OCI-LY3 (cell line): Measurements from ENCODE around the gene TNFRSF18.

Source experiments
- H2AFZ ChIP-seq: fragments of 200-600, 300-600 bp; shearing (Covaris generic); 2 replicates; pipeline ENCODE4 v1.6.0; 2014; ENCODE audit warnings: antibody characterized with exemption, low read depth, low read length
- H3K27ac ChIP-seq: fragments of 200-600, 300-600 bp; sonication (generic); 2 replicates; pipeline ENCODE4 v1.5.1; 2014; ENCODE audit warnings: mild to moderate bottlenecking, low read length, moderate library complexity, mixed read lengths
- H3K27me3 ChIP-seq: fragments of 200-600, 300-600 bp; sonication (generic); 2 replicates; pipeline ENCODE4 v1.6.1; 2014; ENCODE audit warnings: low read depth, low read length, mixed read lengths
- H3K36me3 ChIP-seq: fragments of 200-600, 300-600 bp; sonication (generic); replicated peaks from 2 replicates; pipeline ENCODE3; 2014; ENCODE audit warnings: low read depth, low read length, mixed read lengths
- H3K4me1 ChIP-seq: fragments of 300-600, 200-600 bp; sonication (generic); 2 replicates; pipeline ENCODE4 v1.6.1; 2014; ENCODE audit warnings: low read length, mixed read lengths
- H3K4me2 ChIP-seq: fragments of 200-600, 300-600 bp; sonication (generic); 2 replicates; pipeline ENCODE4 v1.6.1; 2014; ENCODE audit warnings: low read length, mixed read lengths
- H3K4me3 ChIP-seq: fragments of 300-600, 200-600 bp; sonication (generic); 2 replicates; pipeline ENCODE4 v1.5.1; 2014; ENCODE audit warnings: antibody characterized with exemption, mild to moderate bottlenecking, low read length, moderate library complexity
- H3K79me2 ChIP-seq: fragments of 300-600, 200-600 bp; shearing (Covaris generic); 2 replicates; pipeline ENCODE4 v1.6.1; 2014; ENCODE audit warnings: mild to moderate bottlenecking, low read length, mixed read lengths
- H3K9ac ChIP-seq: fragments of 300-600, 200-600 bp; shearing (Covaris generic); 2 replicates; pipeline ENCODE4 v1.6.0; 2014; ENCODE audit warnings: mild to moderate bottlenecking, low read length, moderate library complexity
- H3K9me3 ChIP-seq: fragments of 200-600, 300-600 bp; shearing (Covaris generic); 2 replicates; pipeline ENCODE4 v1.6.1; 2014; ENCODE audit warnings: low read length, mixed read lengths; ENCODE audit not compliant: insufficient read depth
- H4K20me1 ChIP-seq: fragments of 200-600, 300-600 bp; sonication (generic); 2 replicates; pipeline ENCODE4 v1.6.1; 2016; ENCODE audit warnings: low read length, mixed read lengths; ENCODE audit not compliant: insufficient read depth
- EZH2phosphoT487 ChIP-seq: fragments of 200-600 bp; shearing (Covaris generic); IDR thresholded peaks from 2 replicates; pipeline ENCODE4 v1.6.1; 2018; ENCODE audit warnings: antibody characterized with exemption, mixed run types, low read depth
- TF ChIP-seq, protein P1 (sequence below): fragments of 200-600, 300-600 bp; sonication (generic); IDR thresholded peaks from 2 replicates; pipeline ENCODE4 v1.5.1; 2014; ENCODE audit warnings: antibody characterized with exemption, low read length, low read depth

Gene TNFRSF18

GRCh38 chr1:1245178-1245816, 38.9 kb upstream of the TNFRSF18 start:
- Histone ChIP-seq H3K9me3 (no peaks in the 10 kb centered on the region), H3K4me2 (no peak overlapping the region), H3K27ac (no peak overlapping the region), H2AFZ (no peak overlapping the region), H3K9ac (no peak overlapping the region), H3K4me1 (peaks cover 7% of the 10 kb centered on the region), H3K36me3 (no peaks in the 10 kb centered on the region), H4K20me1 (no peaks in the 10 kb centered on the region), H3K79me2 (no peaks in the 10 kb centered on the region), H3K4me3 (no peak overlapping the region), H3K27me3 (no peaks in the 10 kb centered on the region)
- TF ChIP-seq, protein P1, sequence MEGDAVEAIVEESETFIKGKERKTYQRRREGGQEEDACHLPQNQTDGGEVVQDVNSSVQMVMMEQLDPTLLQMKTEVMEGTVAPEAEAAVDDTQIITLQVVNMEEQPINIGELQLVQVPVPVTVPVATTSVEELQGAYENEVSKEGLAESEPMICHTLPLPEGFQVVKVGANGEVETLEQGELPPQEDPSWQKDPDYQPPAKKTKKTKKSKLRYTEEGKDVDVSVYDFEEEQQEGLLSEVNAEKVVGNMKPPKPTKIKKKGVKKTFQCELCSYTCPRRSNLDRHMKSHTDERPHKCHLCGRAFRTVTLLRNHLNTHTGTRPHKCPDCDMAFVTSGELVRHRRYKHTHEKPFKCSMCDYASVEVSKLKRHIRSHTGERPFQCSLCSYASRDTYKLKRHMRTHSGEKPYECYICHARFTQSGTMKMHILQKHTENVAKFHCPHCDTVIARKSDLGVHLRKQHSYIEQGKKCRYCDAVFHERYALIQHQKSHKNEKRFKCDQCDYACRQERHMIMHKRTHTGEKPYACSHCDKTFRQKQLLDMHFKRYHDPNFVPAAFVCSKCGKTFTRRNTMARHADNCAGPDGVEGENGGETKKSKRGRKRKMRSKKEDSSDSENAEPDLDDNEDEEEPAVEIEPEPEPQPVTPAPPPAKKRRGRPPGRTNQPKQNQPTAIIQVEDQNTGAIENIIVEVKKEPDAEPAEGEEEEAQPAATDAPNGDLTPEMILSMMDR = no peak
- TF ChIP-seq EZH2phosphoT487 = no peak

- no peaks in the 10 kb centered on the region for H3K9me3 ChIP-seq
- H3K79me2 ChIP-seq = no peaks in the 10 kb centered on the region
- 0 out of 2 replicates have a peak, but pooled peaks cover 3% of the 10 kb centered on the region for H3K27me3 ChIP-seq
- no peak overlapping the region for H3K4me2 ChIP-seq
- no peak overlapping the region for H3K9ac ChIP-seq
- no peak overlapping the region for H3K27ac ChIP-seq
- no peaks in the 10 kb centered on the region for H3K4me1 ChIP-seq
- no peak overlapping the region for H3K4me3 ChIP-seq
- no peaks in the 10 kb centered on the region for H4K20me1 ChIP-seq
- H2AFZ ChIP-seq = no peak overlapping the region
- no peak for TF ChIP-seq EZH2phosphoT487
- TF ChIP-seq, protein P1 = no peak
- no peaks in the 10 kb centered on the region for H3K36me3 ChIP-seq
Observed at GRCh38 chr1:1244192-1244811, 37.9 kb upstream of the TNFRSF18 start.

- no peak overlapping the region for H2AFZ ChIP-seq
- H4K20me1 ChIP-seq = no peaks in the 10 kb centered on the region
- H3K9ac ChIP-seq = no peak overlapping the region
- H3K9me3 ChIP-seq = no peaks in the 10 kb centered on the region
- 0 out of 2 replicates have a peak, but pooled peaks cover 3% of the 10 kb centered on the region for H3K27me3 ChIP-seq
- no peak overlapping the region for H3K4me2 ChIP-seq
- H3K27ac ChIP-seq = no peak overlapping the region
- no peak overlapping the region for H3K4me3 ChIP-seq
- no peaks in the 10 kb centered on the region for H3K36me3 ChIP-seq
- no peak for TF ChIP-seq EZH2phosphoT487
- TF ChIP-seq, protein P1 = no peak
- H3K79me2 ChIP-seq = no peaks in the 10 kb centered on the region
- no peaks in the 10 kb centered on the region for H3K4me1 ChIP-seq
Observed at GRCh38 chr1:1243807-1244191, 37.4 kb upstream of the TNFRSF18 start.

DNA sequence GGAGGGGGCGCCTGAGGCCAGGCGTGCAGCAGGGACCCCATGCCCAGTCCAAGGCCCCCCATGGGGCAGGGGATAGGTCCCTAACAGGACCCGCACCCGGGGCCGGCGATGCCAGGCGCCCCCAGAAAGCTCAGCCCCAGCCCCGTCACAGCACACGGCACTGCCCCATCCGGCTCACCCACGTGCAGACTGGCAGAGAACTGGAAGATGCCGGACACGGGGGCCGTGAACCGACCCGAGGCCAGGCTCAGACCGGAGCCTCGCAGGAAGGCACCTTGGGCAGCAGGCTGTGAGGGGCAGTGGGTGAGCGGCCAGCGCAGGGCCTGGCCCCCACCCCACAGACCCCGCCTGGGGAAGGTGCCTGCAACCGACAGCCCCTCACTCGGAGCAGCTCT, 36.9 kb upstream of the TNFRSF18 start:
- H3K27ac ChIP-seq = no peak overlapping the region
- no peak overlapping the region for H2AFZ ChIP-seq
- H3K36me3 ChIP-seq = no peaks in the 10 kb centered on the region
- H3K79me2 ChIP-seq = no peaks in the 10 kb centered on the region
- H4K20me1 ChIP-seq = no peaks in the 10 kb centered on the region
- no peak overlapping the region for H3K4me3 ChIP-seq
- H3K4me1 ChIP-seq = no peaks in the 10 kb centered on the region
- H3K27me3 ChIP-seq = 0 out of 2 replicates have a peak, but pooled peaks cover 3% of the 10 kb centered on the region
- TF ChIP-seq EZH2phosphoT487 = no peak
- TF ChIP-seq, protein P1 = no peak
- no peak overlapping the region for H3K4me2 ChIP-seq
- no peak overlapping the region for H3K9ac ChIP-seq
- H3K9me3 ChIP-seq = no peaks in the 10 kb centered on the region
